CD4-positive, alpha-beta T cell treated with Interleukin-17A for 1 hour (primary cell): ENCODE data around the gene WDFY3.

Source experiments
- DNase-seq: peaks from one replicate; pipeline ENCODE4 v3.0.0-alpha.2; 2020

The WDFY3 gene

DNA sequence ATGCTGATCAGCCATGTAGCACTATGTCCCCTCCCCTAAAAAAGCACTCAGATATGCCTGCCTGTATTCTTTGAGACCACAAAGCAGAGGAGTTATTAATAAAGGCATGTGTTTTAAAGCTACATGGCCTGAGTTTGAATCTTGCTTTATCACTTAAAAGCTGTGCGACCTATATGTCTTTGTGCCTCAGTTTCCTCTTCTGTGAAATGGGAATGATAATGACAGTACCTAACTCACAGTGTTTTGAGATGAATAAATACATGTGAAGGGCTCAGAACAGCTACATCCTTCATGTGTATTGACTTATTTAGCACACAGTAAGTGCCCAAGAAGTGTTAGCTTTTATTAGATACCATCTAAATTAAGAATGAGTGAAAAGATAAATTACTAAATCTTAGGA lies 180.0 kb downstream of the WDFY3 start:
- no peak for DNase-seq

DNA sequence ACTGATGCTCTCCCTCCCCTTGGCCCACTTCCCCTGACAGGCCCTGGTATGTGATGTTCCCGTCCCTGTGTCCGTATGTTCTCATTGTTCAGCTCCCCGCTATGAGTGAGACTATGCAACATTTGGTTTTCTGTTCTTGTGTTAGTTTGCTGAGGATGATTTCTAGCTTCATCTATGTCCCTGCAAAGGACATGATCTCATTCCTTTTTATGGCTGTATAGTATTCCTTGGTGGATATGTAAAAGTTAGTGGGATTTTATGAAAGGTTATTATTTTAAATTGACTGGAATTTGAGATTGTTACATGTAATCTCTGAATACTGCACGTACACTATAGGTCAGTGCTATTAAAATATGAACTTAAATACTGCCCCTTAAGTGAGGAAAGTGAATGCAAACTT lies 184.0 kb downstream of the WDFY3 start:
- DNase-seq = no peak

DNA sequence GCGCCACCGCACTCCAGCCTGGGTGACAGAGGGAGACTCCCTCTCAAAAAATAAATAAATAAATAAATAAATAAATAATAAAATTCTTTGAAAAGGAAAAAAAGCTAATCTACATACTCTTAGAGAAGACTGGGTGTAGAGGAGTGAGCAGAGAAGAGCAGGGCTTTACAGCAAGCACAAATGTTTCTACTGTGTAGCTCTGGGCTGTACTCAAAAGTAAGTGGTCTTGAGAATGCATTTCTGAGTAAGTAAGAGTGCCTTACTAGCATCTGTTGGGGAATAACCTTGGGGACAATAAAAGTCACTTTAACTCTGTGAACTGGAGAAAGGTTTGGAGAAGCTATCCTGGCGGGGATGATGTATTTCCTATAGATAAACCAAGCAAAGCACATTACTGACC lies 185.8 kb downstream of the WDFY3 start:
- DNase-seq = no peak

DNA sequence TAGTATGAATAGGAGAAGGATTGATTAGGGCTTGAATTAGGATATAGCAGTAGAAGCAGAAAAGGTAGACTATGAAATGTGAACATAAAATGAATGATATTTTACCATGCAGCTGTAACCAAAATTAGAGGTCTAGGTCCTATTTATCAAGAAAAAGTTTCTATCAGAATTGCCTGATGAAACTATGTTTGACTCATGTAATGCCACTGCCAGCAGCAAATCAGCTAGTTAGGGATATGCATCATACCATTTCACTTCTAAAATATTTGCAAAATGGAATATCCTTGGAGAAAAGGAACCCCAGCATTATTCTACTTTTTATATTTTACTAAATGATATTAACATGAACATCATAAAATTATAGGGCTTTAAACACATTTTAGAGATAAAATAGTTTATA lies 188.4 kb downstream of the WDFY3 start:
- DNase-seq = no peak

DNA sequence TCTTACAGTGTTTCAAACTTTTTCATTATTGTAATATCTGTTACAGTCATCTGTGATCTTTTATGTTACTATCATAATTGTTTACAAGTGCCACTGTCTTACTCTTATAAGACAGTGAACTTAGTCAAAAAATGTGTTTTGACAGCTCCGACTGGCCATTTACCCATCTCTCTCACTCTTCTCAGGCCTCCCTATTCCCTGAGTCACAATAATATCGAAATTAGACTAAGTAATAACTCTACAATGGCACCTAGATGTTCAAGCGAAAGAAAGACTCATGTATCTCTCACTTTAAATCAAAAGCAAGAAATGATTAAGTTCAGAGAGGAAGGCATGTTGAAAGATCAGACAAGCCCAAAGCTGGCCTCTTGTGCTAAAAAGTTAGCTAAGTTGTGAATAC lies 199.3 kb downstream of the WDFY3 start:
- DNase-seq = no peak

DNA sequence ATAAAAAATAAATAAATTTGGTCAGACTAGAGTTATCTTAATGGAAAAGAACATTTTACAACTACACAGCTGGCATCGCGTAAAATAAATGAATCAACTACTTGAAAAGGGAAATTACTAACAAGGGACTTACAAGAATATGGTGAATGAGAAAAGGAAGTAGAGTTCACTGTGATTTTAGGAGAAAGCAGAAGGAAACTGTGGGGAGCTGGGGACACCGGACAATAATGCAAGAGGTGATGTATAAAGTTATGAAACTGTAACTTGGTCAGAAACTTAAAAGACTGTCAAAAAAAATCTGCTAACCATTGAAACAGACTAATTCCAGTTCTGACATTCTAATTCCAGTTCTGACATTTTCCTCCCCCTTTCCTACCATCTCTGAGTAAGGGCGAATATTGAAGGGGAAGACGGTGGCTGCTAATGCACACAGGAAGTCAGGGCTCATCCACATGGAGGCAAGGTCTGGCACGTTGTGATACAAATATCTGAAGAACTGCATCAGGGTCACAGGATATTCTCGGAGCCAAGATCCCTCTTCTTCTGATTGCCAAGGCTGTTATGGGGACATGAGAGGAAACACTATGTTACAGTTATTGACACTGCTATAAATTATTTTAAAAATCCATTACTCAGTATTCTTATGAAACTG lies 213.0 kb downstream of the WDFY3 start:
- DNase-seq = no peak

DNA sequence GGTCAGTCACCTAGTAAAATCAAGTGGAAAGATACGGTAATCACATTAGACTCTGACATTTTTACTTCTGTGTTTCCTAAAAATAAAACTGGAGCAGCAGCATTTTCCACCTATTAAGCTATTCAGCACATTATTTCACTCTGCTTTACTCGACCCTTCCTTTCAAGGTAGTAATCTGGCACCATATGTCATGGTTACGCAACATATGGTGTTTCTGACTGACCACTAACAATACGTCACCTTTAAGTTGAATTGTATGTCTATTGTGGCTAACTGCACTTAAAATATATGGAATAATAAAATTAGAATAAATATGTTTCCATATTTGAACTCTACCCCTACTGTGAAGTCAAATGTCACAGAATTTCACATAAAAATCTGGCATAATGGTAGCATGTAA lies 214.8 kb downstream of the WDFY3 start:
- no peak for DNase-seq

DNA sequence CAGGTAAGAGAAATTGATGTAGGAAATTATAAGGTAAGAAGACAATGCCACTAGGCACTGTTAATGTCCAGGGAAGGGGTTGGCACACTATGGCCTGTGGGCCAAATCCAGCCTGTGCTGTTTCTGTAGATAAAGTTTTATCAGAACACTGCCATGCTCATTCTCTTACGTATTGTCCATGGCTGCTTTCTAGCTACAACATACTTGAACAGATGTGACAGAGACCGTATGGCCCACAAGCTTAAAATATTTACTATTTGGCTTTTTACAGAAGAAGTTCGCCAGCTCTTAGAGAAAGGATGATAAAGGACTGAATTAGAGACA lies 215.6 kb downstream of the WDFY3 start:
- no peak for DNase-seq

DNA sequence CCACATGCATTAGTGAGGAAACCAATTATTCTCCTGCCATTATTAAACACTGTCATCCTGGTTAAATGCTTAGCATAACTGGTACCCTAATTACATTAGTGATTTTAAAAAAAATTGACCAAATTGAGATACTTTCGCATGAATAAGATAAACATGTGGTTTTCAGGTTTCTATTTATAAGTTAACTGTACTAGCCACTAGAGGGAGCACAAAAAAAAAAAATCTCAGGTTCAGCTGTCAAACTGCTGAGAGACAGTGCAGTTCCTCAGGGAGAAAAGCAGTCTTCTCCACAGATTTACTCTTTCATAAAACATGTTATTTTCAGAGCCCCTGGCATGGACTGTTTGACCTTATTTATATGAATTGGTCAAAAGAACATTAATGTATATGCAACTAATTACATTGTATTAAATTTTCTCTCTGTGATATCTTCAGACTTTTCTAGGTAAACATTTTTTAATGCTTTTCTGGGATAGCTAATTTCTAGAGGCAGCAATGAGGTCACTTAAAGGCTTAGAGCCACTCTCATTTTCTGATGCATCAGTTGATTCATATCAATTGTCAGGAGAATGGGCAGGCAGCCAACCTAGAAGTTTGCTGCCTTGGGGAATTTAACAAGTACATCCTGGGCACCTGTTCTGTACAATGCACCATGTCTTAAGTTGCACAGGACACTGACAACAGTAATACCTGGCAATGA lies 216.1 kb downstream of the WDFY3 start:
- no peak for DNase-seq

DNA sequence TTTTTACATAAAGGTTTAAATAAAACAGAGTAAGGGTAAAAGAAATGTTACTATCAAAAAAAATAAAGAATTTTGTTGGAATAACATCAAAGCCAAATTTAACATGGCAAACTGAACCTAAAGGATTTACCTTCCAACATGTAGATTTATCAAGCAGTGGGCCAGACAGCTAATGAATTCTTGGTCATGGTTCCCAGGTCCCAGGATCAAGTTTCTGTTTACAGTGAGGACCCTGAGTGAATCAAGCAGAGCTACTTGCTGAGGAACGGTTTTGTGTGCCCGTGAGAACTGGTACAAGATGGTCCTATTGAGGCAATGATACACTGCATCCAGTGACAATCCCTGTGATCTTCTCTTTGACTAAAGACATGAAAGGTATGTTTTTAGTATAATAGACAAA lies 226.4 kb downstream of the WDFY3 start:
- no peak for DNase-seq

DNA sequence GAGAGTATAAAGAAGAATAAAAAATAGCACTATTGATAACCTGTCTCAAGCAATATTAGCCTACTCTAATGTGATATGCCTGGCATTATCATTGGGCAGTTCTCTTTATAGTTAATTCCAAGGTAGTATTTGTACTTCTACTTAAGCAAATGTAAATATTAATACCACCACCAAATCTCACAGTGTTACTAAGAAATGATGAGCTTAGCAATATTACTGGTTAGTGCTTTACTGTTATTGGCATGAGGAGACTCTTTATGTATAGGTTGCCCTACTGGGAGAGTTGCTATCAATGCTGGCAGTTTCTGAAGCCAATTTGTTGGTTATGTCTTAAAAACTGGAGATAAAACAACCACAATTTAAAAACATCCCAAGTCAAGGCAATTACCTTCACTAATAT lies 227.9 kb downstream of the WDFY3 start:
- no peak for DNase-seq

DNA sequence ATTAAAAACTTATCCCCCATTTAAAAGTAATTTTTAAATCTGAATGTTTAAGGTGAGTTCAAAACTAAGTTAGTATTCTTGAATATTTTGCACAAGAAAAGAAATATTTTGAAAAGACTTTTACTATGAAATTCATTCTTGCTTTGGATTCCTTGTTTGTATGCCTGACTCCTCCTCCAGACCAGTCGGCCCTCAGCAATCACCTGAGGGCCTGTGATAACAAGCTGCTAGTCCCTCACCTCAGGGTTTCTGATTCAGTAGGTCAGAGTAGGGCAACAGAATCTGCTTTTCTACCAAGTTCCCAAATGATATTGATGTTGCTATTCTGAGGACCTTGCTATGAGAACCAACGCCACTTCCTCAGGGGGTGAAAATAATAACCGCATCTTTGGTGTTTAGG lies 228.8 kb downstream of the WDFY3 start:
- no peak for DNase-seq

DNA sequence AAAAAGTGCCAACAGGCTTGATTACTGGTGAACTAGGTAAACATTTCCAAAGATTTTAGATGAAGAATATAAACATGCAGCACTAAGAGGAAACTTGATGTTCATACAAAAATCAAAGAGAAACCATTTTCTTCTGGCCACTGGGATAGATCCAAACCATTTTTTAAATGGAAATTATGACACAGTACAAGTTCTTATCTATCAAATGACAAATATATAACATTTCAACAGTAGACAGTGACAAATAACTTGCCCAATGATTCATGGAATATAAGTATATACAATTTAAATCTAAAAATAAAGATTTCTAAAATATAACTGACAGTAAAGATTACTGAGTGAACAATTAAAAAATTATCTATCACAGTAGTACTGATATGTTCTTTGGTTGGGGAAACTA lies 232.5 kb downstream of the WDFY3 start:
- no peak for DNase-seq

DNA sequence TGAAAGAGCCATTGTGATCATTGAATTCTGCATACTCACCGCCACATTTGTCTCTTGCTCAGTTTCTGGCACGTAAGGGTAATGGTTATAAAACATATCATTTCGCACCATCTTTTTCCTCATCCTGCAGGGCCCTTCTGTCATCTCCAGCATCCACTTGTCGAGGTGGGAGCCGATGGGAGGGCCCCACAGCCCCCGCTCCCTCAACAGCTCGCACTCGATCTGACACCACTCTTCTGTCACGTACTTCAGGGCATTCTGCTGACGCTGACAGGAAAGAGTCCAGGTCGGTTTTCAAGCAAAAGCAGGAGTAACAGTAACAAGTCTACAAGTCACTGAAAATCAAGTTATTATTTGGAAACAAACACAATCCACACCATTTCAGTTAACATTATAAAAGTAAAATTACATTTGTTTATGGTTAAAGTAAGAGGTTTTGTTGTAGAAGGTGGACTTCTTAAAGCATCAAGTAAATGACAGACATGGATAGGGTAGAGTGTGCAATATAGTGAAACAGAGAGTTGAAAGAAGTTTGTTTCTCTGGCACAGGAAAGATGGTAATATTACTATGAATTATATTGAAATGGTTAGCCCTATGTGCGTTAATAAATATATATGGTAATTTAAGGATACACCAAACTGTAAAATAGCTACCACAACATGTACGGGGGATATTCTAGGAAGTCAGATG lies 233.0 kb downstream of the WDFY3 start:
- DNase-seq = no peak

DNA sequence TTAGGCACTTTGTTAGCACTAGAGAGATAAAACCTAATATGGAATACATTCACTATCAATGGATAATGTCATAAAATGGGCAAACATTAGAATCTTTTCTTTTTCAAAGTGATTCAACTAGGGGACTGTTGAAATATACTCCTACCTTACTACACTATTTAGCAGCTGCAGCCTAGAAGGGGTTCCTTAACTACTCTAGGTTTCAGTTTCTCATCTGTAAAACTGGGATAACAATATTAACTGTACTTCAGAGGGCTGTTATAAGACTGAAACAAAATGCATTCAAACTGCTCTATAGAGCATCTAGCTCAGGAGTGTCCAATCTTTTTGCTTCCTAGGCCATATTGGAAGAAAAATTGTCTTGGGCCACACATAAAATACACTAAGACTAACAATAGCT lies 236.1 kb downstream of the WDFY3 start:
- DNase-seq = no peak

DNA sequence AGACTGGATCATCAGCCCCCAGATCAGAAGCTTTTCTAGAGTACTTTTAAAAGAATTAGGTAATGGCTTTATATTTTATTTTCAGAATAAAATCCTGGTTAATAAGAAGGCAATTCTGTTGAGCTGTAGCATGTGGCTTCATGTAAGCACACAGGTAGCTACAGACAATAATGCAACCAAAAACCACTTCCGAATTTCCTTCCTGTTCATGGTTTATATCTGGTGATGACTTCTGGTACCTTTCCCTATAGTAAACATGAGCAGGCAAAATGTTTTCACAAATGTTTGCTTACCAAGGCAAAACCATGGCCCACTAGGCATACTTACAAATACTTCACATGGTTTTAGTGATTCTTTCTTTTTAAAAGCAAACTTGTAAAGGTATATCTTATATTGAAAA lies 239.0 kb downstream of the WDFY3 start:
- DNase-seq = no peak

DNA sequence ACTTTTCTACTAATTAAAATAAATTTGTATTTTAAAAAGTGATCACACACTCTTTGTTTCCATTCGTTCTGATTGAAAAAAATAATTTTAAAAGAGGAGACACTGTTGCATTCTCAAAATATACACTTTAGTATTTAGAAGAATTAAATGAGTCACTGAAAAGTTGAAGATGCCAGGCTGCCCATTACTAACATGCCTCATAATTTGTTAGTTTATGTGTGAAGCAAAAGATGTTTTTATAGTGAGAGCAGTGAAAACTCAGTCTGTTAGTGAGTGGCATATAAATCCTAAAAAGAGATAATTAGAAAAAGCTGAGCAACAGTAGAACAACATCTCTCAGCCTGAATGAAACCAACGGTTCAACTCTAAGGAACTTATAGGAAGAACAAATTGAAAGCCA lies 240.1 kb downstream of the WDFY3 start:
- DNase-seq = no peak

DNA sequence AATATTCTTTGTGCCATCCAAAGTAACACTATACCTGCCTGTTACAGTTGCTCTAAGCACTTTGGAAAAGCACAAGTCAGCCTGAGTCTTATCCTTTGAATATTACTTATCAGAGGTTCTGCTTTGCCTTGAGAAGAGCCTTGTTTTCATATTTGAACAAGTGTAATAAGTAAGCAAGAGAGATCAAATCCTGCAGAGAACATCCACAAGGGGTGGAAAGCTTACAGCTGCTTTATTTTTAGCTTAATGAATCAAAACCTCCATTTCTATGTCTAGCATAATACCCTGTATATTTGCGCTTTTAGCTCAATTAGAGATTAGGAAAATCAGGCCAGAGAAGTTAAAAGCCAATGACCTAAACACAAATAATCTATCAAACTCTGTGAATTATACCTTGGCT lies 243.8 kb downstream of the WDFY3 start:
- no peak for DNase-seq

DNA sequence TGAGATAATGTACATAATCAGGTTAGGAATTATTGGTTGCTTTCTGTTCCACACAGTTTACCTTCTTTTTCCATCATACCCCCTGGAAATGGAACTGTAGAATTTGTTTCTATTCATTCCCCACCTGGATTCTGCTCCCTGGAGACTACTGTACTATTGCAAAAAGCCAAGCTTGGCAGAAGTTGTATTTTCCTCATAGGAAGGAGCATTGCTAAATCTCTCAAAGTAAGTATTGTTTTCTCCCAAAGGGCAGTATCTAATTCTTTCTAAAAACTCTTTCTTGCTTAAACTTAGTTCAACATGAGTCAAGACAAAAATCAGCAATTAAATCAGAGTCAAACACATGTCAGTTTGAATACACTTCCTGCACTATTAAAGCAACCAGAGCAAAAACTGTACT lies 247.4 kb downstream of the WDFY3 start:
- DNase-seq = no peak

DNA sequence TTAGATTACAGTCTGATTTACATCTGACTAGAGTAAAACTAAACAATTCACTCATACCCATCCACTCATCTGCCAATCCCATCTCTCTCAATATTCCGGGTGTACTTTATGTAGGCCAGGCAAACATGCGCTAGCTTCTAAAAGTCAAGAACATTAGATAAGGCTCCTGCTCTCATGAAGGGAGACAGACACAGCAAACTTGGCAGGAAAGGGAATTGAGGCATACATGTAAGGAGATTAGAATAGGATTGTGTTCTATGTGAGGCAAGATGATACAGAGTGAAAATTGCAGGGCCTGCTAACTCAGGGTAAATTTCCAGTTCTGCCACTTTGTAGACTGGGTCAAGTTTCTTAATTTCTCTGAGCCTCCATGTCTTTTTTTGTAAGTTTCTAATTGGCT lies 247.8 kb downstream of the WDFY3 start:
- no peak for DNase-seq

DNA sequence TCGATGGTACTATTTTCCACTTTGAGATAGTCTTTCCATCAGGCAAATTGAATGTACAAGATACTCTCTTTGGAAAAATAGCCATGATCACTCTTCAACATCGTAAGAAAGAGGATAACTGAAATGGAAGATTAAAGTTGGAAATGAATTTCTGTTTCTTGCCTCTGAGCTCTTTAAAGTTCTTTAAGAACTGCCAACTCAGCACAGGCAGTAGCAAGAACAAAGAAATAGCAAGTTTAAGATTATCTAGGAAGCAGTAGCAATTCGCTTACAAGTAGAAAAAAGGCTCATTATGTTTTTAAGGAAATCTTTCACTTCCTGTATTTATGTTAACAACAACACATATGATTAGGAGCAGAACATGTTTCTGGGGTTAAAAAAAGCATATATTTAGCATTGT lies 255.9 kb downstream of the WDFY3 start:
- no peak for DNase-seq

DNA sequence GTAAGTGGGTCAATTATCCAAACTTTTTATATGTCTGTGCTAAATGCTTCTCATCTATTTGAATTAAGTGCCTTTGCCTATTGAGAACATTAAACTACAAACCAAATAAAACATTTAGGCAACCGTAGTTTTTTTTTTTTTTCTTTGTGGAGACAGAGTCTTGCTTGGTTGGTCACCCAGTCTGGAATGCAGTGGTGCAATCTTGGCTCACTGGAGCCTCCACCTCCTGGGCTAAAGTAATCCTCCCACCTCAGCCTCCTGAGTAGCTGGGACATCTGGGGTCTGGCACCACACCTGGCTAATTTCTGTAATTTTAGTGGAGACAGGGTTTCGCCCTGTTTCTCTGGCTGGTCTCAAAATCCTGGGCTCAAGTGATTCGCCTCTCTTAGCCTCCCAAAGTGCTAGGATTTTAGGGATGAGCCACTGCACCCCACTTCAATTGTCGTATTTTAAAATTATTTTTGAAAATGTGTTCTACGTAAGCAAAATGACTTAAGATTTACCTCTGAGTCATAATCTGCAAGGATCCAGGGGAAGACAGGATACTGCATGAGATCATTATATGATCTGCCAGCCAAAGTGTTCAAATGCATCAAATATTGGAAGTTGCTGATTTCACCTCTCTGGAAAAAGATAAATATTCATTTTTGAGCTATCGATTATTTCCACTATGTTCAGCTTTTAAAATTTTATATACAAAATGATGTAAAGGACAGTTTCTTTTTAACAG lies 257.9 kb downstream of the WDFY3 start:
- DNase-seq = no peak

DNA sequence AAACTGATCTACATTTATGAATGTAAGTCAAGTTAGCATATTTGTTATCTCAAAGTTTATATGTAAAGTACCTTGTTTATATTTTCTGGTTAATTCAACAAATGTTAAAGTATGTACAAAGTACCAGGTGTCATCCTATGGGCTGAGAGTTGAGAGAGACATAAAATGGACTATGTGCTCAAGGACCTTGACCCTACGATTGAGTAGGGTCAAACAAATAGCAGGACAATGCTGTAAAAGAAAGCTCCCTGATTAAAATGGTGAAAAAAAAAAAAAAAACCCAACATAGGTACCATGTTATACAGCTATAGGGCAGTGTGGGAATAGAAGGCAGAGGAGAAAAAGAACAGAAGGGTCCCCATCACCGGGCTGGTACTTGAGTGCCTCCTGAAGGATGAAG lies 260.2 kb downstream of the WDFY3 start:
- DNase-seq = no peak
